Hepatocyte (in vitro differentiated cells): ENCODE results near the gene NRF1. TPM values are rescaled to one million over a fixed set of nuclear protein-coding genes. Genes with fewer than 3 reads are reported as not detected.

Experiments
- DNase-seq: peaks from one replicate; pipeline ENCODE4 v3.0.0-alpha.2; 2016; ENCODE audit warnings: low spot score
- H2AFZ ChIP-seq: fragments of 200-600 bp; sonication (generic); 2 replicates; pipeline ENCODE4 v1.6.0; 2016; ENCODE audit warnings: antibody characterized with exemption, mild to moderate bottlenecking
- H3K27ac ChIP-seq: fragments of 200-600 bp; sonication (generic); 2 replicates; pipeline ENCODE4 v1.5.1; 2016; ENCODE audit warnings: mild to moderate bottlenecking
- H3K27me3 ChIP-seq: fragments of 200-600 bp; sonication (generic); 2 replicates; pipeline ENCODE4 v1.6.1; 2016
- H3K36me3 ChIP-seq: fragments of 200-600 bp; sonication (generic); replicated peaks from 2 replicates; pipeline ENCODE4 v1.5.1; 2016; ENCODE audit warnings: low read depth; ENCODE audit not compliant: insufficient read depth
- H3K4me1 ChIP-seq: fragments of 200-600 bp; sonication (generic); 2 replicates; pipeline ENCODE4 v1.5.1; 2016; ENCODE audit warnings: mild to moderate bottlenecking, moderate library complexity; ENCODE audit not compliant: insufficient read depth
- H3K4me2 ChIP-seq: fragments of 200-600 bp; sonication (generic); 2 replicates; pipeline ENCODE4 v1.6.0; 2016
- H3K4me3 ChIP-seq: fragments of 200-600 bp; sonication (generic); 2 replicates; pipeline ENCODE4 v1.5.1; 2016; ENCODE audit warnings: mild to moderate bottlenecking
- H3K79me2 ChIP-seq: fragments of 200-600 bp; sonication (generic); 2 replicates; pipeline ENCODE4 v1.6.0; 2017; ENCODE audit warnings: mild to moderate bottlenecking
- H3K9me2 ChIP-seq: fragments of 200-600 bp; sonication (generic); replicated peaks from 2 replicates; pipeline ENCODE4 v1.6.0; 2017; ENCODE audit warnings: mild to moderate bottlenecking; ENCODE audit not compliant: insufficient read depth
- H3K9me3 ChIP-seq: fragments of 200-600 bp; sonication (generic); 2 replicates; pipeline ENCODE4 v1.5.1; 2016; ENCODE audit warnings: low read depth, mild to moderate bottlenecking
- H4K20me1 ChIP-seq: fragments of 200-600 bp; sonication (generic); 2 replicates; pipeline ENCODE4 v1.6.0; 2016; ENCODE audit warnings: mild to moderate bottlenecking; ENCODE audit not compliant: insufficient read depth, poor library complexity, severe bottlenecking
- CTCF ChIP-seq: fragments of 200-600 bp; sonication (generic); IDR thresholded peaks from 2 replicates; pipeline ENCODE4 v1.5.1; 2016; ENCODE audit warnings: antibody characterized with exemption, mild to moderate bottlenecking; ENCODE audit not compliant: poor library complexity
- EZH2 ChIP-seq: fragments of 200-600 bp; sonication (generic); IDR thresholded peaks from 2 replicates; pipeline ENCODE4 v1.6.1; 2016; ENCODE audit warnings: antibody characterized with exemption, mild to moderate bottlenecking, borderline replicate concordance
- EZH2phosphoT487 ChIP-seq: fragments of 200-600 bp; sonication (generic); IDR thresholded peaks from one replicate; pipeline ENCODE4 v1.6.1; 2018; ENCODE audit warnings: antibody characterized with exemption, mild to moderate bottlenecking, low read depth, moderate library complexity; ENCODE audit not compliant: unreplicated experiment, severe bottlenecking
- WGBS: methylation state at CpG from one replicate; pipeline ENCODE4 v1.1.6; 2016; ENCODE audit warnings: low lambda C conversion rate; ENCODE audit errors: missing lambda C conversion rate; 5-methylcytosine and 5-hydroxymethylcytosine counted together
- polyA plus RNA-seq: library from polyadenylated mRNA; unstranded; fragments of >200 nt; fragmentation: Nextera tagmentation; extraction: Ambion mirVana; gene quantifications from 2 replicates; pipeline ENCODE4 v1.2.1, GENCODE V29; 2016
- total RNA-seq: library from RNA; depleted of rRNA; stranded (reverse); fragments of >200 nt; gene quantifications from 2 replicates; pipeline ENCODE4 v1.2.3, GENCODE V29; 2014

NRF1 gene
- total and polyA plus RNA-seq, 2 experiments from 2014 or later: 11.2 to 12.0 TPM

GRCh38 chr7:129769866-129770808, 158.6 kb downstream of the NRF1 start:
- no peaks in the 10 kb centered on the region for H3K4me1 ChIP-seq

GRCh38 chr7:129771201-129771927, 159.8 kb downstream of the NRF1 start:
- peaks cover 3% of the 10 kb centered on the region for H3K27me3 ChIP-seq
- no peak overlapping the region for H3K4me3 ChIP-seq
- no peak overlapping the region for H2AFZ ChIP-seq
- no peak overlapping the region for H3K27ac ChIP-seq
- no peak overlapping the region for H3K4me2 ChIP-seq
- TF ChIP-seq EZH2 (no peak), CTCF (no peak), EZH2phosphoT487 (no peak)
- no peaks in the 10 kb centered on the region for H3K9me3 ChIP-seq
- H3K9me2 ChIP-seq: no peaks in the 10 kb centered on the region
- no peaks in the 10 kb centered on the region for H4K20me1 ChIP-seq
- H3K4me1 ChIP-seq: no peaks in the 10 kb centered on the region
- H3K36me3 ChIP-seq: no peaks in the 10 kb centered on the region
- 91% methylated on average over 19 of the region's 19 CpGs for WGBS
- no peaks in the 10 kb centered on the region for H3K79me2 ChIP-seq
- DNase-seq: no peak

More at GRCh38 chr7:129769866-129770808, 158.6 kb downstream of the NRF1 start:
- Histone ChIP-seq H3K36me3 (no peaks in the 10 kb centered on the region), H3K9me2 (no peaks in the 10 kb centered on the region), H4K20me1 (no peaks in the 10 kb centered on the region), H3K9me3 (no peaks in the 10 kb centered on the region), H3K27ac (no peak overlapping the region), H3K27me3 (no peaks in the 10 kb centered on the region), H3K79me2 (no peaks in the 10 kb centered on the region), H3K4me2 (no peak overlapping the region), H3K4me3 (no peak overlapping the region), H2AFZ (no peak overlapping the region)
- DNase-seq: no peak
- WGBS: 74% methylated on average over 19 of the region's 21 CpGs
- TF ChIP-seq EZH2phosphoT487: no peak
- no peak for TF ChIP-seq EZH2
- TF ChIP-seq CTCF: no peak

GRCh38 chr7:129771928-129772479, 160.5 kb downstream of the NRF1 start:
- Histone ChIP-seq H2AFZ (no peak overlapping the region), H3K79me2 (no peaks in the 10 kb centered on the region), H3K36me3 (no peaks in the 10 kb centered on the region), H3K9me2 (no peaks in the 10 kb centered on the region), H3K4me3 (no peak overlapping the region), H4K20me1 (no peaks in the 10 kb centered on the region), H3K4me2 (no peak overlapping the region), H3K27ac (no peak overlapping the region), H3K27me3 (peaks cover 6% of the 10 kb centered on the region), H3K4me1 (no peaks in the 10 kb centered on the region), H3K9me3 (no peaks in the 10 kb centered on the region)
- no peak for TF ChIP-seq EZH2phosphoT487
- TF ChIP-seq EZH2: no peak
- no peak for TF ChIP-seq CTCF
- 63% methylated on average over 14 of the region's 18 CpGs for whole genome bisulfite sequencing
- DNase-seq: no peak
